GM12878 (cell line): ENCODE data around the gene PLA2G4E. TPM values are rescaled to one million over a fixed set of nuclear protein-coding genes. Genes with fewer than 3 reads are reported as not detected.

ENCODE experiments used
- ATAC-seq: fragments of 200-7000 bp; cut with Tn5 transposase; 3 replicates; pipeline ENCODE4 v1.9.1; 2020; ENCODE audit warnings: mild to moderate bottlenecking, moderate library complexity
- BruUV-seq: library from RNA; stranded (reverse); fragments of 400-500 nt; replicated peaks from 2 replicates; lab custom pipeline; 2021; lab: Mats Ljungman, UMichigan
- CTCF ChIA-PET: fragments of 300-600 bp; sonication (Branson Sonifier 250); formaldehyde crosslinking; extraction: SDS; loops from one replicate; lab custom pipeline; 2021; ENCODE audit warnings: inconsistent platforms; lab: Yijun Ruan, JAX
- POLR2A ChIA-PET: fragments of 350-600 bp; formaldehyde crosslinking; extraction: SDS; loops from one replicate; lab custom pipeline; 2021; ENCODE audit warnings: inconsistent platforms; lab: Charles Lee
- RAD21 ChIA-PET: fragments of 300-600 bp; sonication (Branson Sonifier 250); formaldehyde crosslinking; loops from one replicate; lab custom pipeline; 2023; ENCODE audit warnings: antibody characterized with exemption; ENCODE audit not compliant: unreplicated experiment; lab: Charles Lee
- SMC1A ChIA-PET: fragments of 300-600 bp; sonication (Branson Sonifier 250); formaldehyde crosslinking; loops from one replicate; lab custom pipeline; 2023; ENCODE audit not compliant: unreplicated experiment, uncharacterized antibody; lab: Charles Lee
- DNase-seq: peaks from one replicate; pipeline ENCODE4 v3.0.0-alpha.2; 2011; ENCODE audit warnings: low read depth, low spot score
- FAIRE-seq: peaks from 3 replicates; lab custom pipeline; 2011; peaks lifted over from hg19 to GRCh38; lab: Jason Lieb, UNC
- H2AFZ ChIP-seq: 2 replicates; pipeline ENCODE4 v1.6.0; 2011; ENCODE audit warnings: low read depth, low read length, control low read depth; ENCODE audit not compliant: control insufficient read depth
- H3K27ac ChIP-seq: 2 replicates; pipeline ENCODE4 v1.5.1; 2011; ENCODE audit warnings: control low read depth; ENCODE audit not compliant: control insufficient read depth, insufficient read depth
- H3K27me3 ChIP-seq, 2 experiments: replicated peaks in 1 of 2; 2 replicates each; pipeline versions ENCODE4 v1.6.0 to v1.6.1; 2011; ENCODE audit warnings: low read length in 1 of 2; ENCODE audit not compliant: control insufficient read depth in 2 of 2, insufficient read depth in 2 of 2
- H3K36me3 ChIP-seq, 2 experiments: 2 replicates each; pipeline ENCODE4 v1.5.1; 2011; ENCODE audit warnings: low read length in 1 of 2; ENCODE audit not compliant: control insufficient read depth in 2 of 2, insufficient read depth in 2 of 2
- H3K4me1 ChIP-seq: 2 replicates; pipeline ENCODE4 v1.6.1; 2011; ENCODE audit warnings: mild to moderate bottlenecking, low read length, moderate library complexity, mixed read lengths; ENCODE audit not compliant: control insufficient read depth, insufficient read depth
- H3K4me2 ChIP-seq: 2 replicates; pipeline ENCODE4 v1.6.0; 2011; ENCODE audit warnings: control low read depth; ENCODE audit not compliant: control insufficient read depth, insufficient read depth
- H3K4me3 ChIP-seq: fragments of 200-600 bp; sonication (generic); 2 replicates; pipeline ENCODE4 v1.5.1; 2016
- H3K79me2 ChIP-seq: 2 replicates; pipeline ENCODE4 v1.6.0; 2011; ENCODE audit warnings: low read length; ENCODE audit not compliant: control insufficient read depth, insufficient read depth
- H3K9ac ChIP-seq: 2 replicates; pipeline ENCODE4 v1.8.0; 2011; ENCODE audit warnings: low read length, control low read depth, mixed read lengths; ENCODE audit not compliant: control insufficient read depth, insufficient read depth
- H3K9me3 ChIP-seq: replicated peaks from 3 replicates; pipeline ENCODE4 v1.5.1; 2011; ENCODE audit warnings: mild to moderate bottlenecking, low read length; ENCODE audit not compliant: control insufficient read depth, insufficient read depth
- H4K20me1 ChIP-seq: 2 replicates; pipeline ENCODE4 v1.6.0; 2011; ENCODE audit not compliant: control insufficient read depth, insufficient read depth
- POLR2AphosphoS5 ChIP-seq: IDR thresholded peaks from 2 replicates; pipeline ENCODE4 v1.6.1; 2011; ENCODE audit warnings: mild to moderate bottlenecking, low read length, inconsistent platforms
- YBX1 ChIP-seq: fragments of 450-650 bp; IDR thresholded peaks from 2 replicates; pipeline ENCODE4 v1.6.1; 2016; ENCODE audit warnings: antibody characterized with exemption
- ZZZ3 ChIP-seq: IDR thresholded peaks from 2 replicates; pipeline ENCODE4 v1.6.1; 2011; ENCODE audit warnings: low read depth; ENCODE audit not compliant: control insufficient read depth, insufficient read length
- WGBS: methylation state at CpG from one replicate; pipeline ENCODE4 v1.1.6; 2016; ENCODE audit warnings: low lambda C conversion rate; ENCODE audit not compliant: insufficient replicate concordance, insufficient coverage; ENCODE audit errors: missing lambda C conversion rate; 5-methylcytosine and 5-hydroxymethylcytosine counted together
- in situ Hi-C: fragments of 300-500 bp; cut with MboI; formaldehyde crosslinking; loops from 9 replicates; pipeline ENCODE4 v1.14.3; 2018; ENCODE audit warnings: mixed read lengths
- intact Hi-C: fragments of 100-400 bp; cut with micrococcal nuclease; formaldehyde crosslinking; loops from one replicate; pipeline ENCODE4 v1.14.2; 2022; ENCODE audit not compliant: unreplicated experiment
- polyA plus RNA-seq, 11 experiments: library from polyadenylated mRNA; depleted of rRNA in 4 of 11; unstranded in 6 of 11; stranded (reverse) in 5 of 11; fragments of >200 nt; fragmentation: Nextera tagmentation in 4 of 11; fragmentation: Illumina TruSeq in 1 of 11; extraction: Ambion mirVana in 4 of 11; extraction: Trizol in 1 of 11; gene quantifications; 1 replicate in 1 of 11; 2 replicates in 10 of 11; pipeline versions ENCODE4 v1.2.1 to v1.2.3, GENCODE V29; 2011 to 2016; ENCODE audit warnings: inconsistent platforms in 2 of 11, missing spikeins in 2 of 11, low read depth in 1 of 11
- total RNA-seq, 4 experiments: library from RNA; depleted of rRNA in 3 of 4; stranded (reverse); fragments of >200 nt in 3 of 4; fragmentation: Illumina TruSeq in 1 of 4; extraction: Trizol in 1 of 4; gene quantifications; 2 replicates each; pipeline versions ENCODE4 v1.2.1 to v1.2.3, GENCODE V29; 2013 to 2021

Gene PLA2G4E
- total and polyA plus RNA-seq, 10 of the 15 experiments (the other 5 are each of a cell fraction or from before 2014, with no cell fraction given): 0.05 to 0.32 (median 0.06) TPM; not detected in 5

GRCh38 chr15:41955100-41955499, 65.7 kb downstream of the PLA2G4E start:
- Histone ChIP-seq H3K27ac (no peak overlapping the region), H4K20me1 (no peaks in the 10 kb centered on the region), H3K27me3 (no peaks in the 10 kb centered on the region), H3K9me3 (no peaks in the 10 kb centered on the region), H3K36me3 (peaks cover 26 to 31% of the 10 kb centered on the region in 2 experiments), H3K4me1 (peaks cover 24% of the 10 kb centered on the region), H2AFZ (no peak overlapping the region), H3K4me2 (no peak overlapping the region), H3K9ac (no peak overlapping the region), H3K79me2 (peaks cover 51% of the 10 kb centered on the region), H3K4me3 (no peak overlapping the region)
- DNase-seq (no peak), FAIRE-seq (no peak), ATAC-seq (no peak)
- CTCF ChIA-PET: interaction anchor here (1.3 kb wide), 1 partner anchor 12 kb away, joined by 3 read pairs; no protein-coding TSS in a partner anchor
- no TSS peak for BruUV-seq
- 90% methylated on average over 7 of the region's 7 CpGs for WGBS
- TF ChIP-seq POLR2AphosphoS5 (peak; percentile 28), YBX1 (no peak)
- RAD21 ChIA-PET: no interaction called here
- intact Hi-C loops: no loop called here
- in situ Hi-C loops: no loop called here
- SMC1A ChIA-PET: interaction anchor here (4.1 to 6.4 kb wide), 2 partner anchors 13 to 19 kb away, joined by 22 to 59 read pairs; no protein-coding TSS in a partner anchor
- POLR2A ChIA-PET: interaction anchor here (1.7 to 6.4 kb wide), 2 partner anchors 14 to 20 kb away, joined by 6 to 67 read pairs; partner anchors contain the start of gene EHD4

- no peak overlapping the region for H3K27ac ChIP-seq
- no peak overlapping the region for H3K4me2 ChIP-seq
- FAIRE-seq: no peak
- no TSS peak for BruUV-seq
- ATAC-seq: no peak
- no peaks in the 10 kb centered on the region for H3K9me3 ChIP-seq
- intact Hi-C loops: no loop called here
- no peak for DNase-seq
- ChIA-PET RAD21 (no interaction called here), CTCF (interaction anchor here (0.6 to 1.2 kb wide), 3 partner anchors 16 to 925 kb away, joined by 3 read pairs; no protein-coding TSS in a partner anchor), SMC1A (interaction anchor here (0.8 to 6.4 kb wide), 5 partner anchors 13 to 29 kb away, joined by 3 to 59 read pairs (median 3); no protein-coding TSS in a partner anchor), POLR2A (interaction anchor here (1.6 to 6.4 kb wide), 2 partner anchors 15 to 19 kb away, joined by 8 to 67 read pairs; partner anchors contain the start of gene EHD4)
- H3K4me1 ChIP-seq: peaks cover 24% of the 10 kb centered on the region
- H3K27me3 ChIP-seq: no peaks in the 10 kb centered on the region
- no peak overlapping the region for H2AFZ ChIP-seq
- no peaks in the 10 kb centered on the region for H4K20me1 ChIP-seq
- H3K9ac ChIP-seq: no peak overlapping the region
- peaks cover 47% of the 10 kb centered on the region for H3K79me2 ChIP-seq
- H3K36me3 ChIP-seq: peaks cover 26 to 36% of the 10 kb centered on the region in 2 experiments
- in situ Hi-C loops: no loop called here
- WGBS: 95% methylated on average over 6 of the region's 6 CpGs
- H3K4me3 ChIP-seq: no peak overlapping the region
- TF ChIP-seq ZZZ3 (no peak), POLR2AphosphoS5 (0 out of 2 replicates have a peak, but pooled peaks have one; percentile 38)
These were observed 66.8 kb downstream of the PLA2G4E start for GRCh38 chr15:41954036-41954435.
